ENCODE results near the gene MYLK. TPM values are rescaled to one million over a fixed set of nuclear protein-coding genes. Genes with fewer than 3 reads are reported as not detected.
"Not testable (repeated sequence)": the region's sequence is repeated elsewhere in the genome, so short reads cannot be mapped to it uniquely, and the experiment has no call there.

Gene MYLK
- total RNA-seq, 1 experiment from 2014 or later: not detected

- in situ Hi-C loops (cut with HindIII; ENCODE audit: low sequenced_read_pairs): no loop called here
- no peak for DNase-seq (ENCODE audit: low spot score)
Measured at GRCh38 chr3:123627673-123628670, 256.2 kb downstream of the MYLK start.

GRCh38 chr3:123626881-123627280, 257.3 kb downstream of the MYLK start:
- DNase-seq (ENCODE audit: low spot score): no peak
- in situ Hi-C loops (cut with HindIII; ENCODE audit: low sequenced_read_pairs): no loop called here

- in situ Hi-C loops (cut with HindIII; ENCODE audit: low sequenced_read_pairs): no loop called here
- DNase-seq (ENCODE audit: low spot score): no peak
Measured at GRCh38 chr3:123624302-123624701, 259.8 kb downstream of the MYLK start.

GRCh38 chr3:123623346-123623880, 260.7 kb downstream of the MYLK start:
- no peak for DNase-seq (ENCODE audit: low spot score)
- in situ Hi-C loops (cut with HindIII; ENCODE audit: low sequenced_read_pairs): no loop called here

- in situ Hi-C loops (cut with HindIII; ENCODE audit: low sequenced_read_pairs): no loop called here
- DNase-seq (ENCODE audit: low spot score): no peak
Measured at GRCh38 chr3:123622766-123623165, 261.4 kb downstream of the MYLK start.

- in situ Hi-C loops (cut with HindIII; ENCODE audit: low sequenced_read_pairs): no loop called here
- no peak for DNase-seq (ENCODE audit: low spot score)
Measured at GRCh38 chr3:123621850-123622189, 262.3 kb downstream of the MYLK start.

- no peak for DNase-seq (ENCODE audit: low spot score)
- in situ Hi-C loops (cut with HindIII; ENCODE audit: low sequenced_read_pairs): no loop called here
Measured at GRCh38 chr3:123621186-123621849, 262.8 kb downstream of the MYLK start.

- in situ Hi-C loops (cut with HindIII; ENCODE audit: low sequenced_read_pairs): no loop called here
- DNase-seq (ENCODE audit: low spot score): no peak
Measured at GRCh38 chr3:123620343-123620742, 263.8 kb downstream of the MYLK start.

GRCh38 chr3:123618768-123619484, 265.2 kb downstream of the MYLK start:
- in situ Hi-C loops (cut with HindIII; ENCODE audit: low sequenced_read_pairs): no loop called here
- peak; percentile 40 for DNase-seq (ENCODE audit: low spot score)

- DNase-seq (ENCODE audit: low spot score): no peak
- in situ Hi-C loops (cut with HindIII; ENCODE audit: low sequenced_read_pairs): no loop called here
Measured at GRCh38 chr3:123618076-123618708, 265.9 kb downstream of the MYLK start.

- in situ Hi-C loops (cut with HindIII; ENCODE audit: low sequenced_read_pairs): no loop called here
Measured at GRCh38 chr3:123616593-123616992, 267.5 kb downstream of the MYLK start.

GRCh38 chr3:123613543-123613942, 270.6 kb downstream of the MYLK start:
- in situ Hi-C loops (cut with HindIII; ENCODE audit: low sequenced_read_pairs): no loop called here
- DNase-seq (ENCODE audit: low spot score): no peak

More at GRCh38 chr3:123616593-123616992, 267.5 kb downstream of the MYLK start:
- DNase-seq (ENCODE audit: low spot score): no peak

GRCh38 chr3:123611674-123612073, 272.5 kb downstream of the MYLK start:
- DNase-seq (ENCODE audit: low spot score); in situ Hi-C loops (cut with HindIII; ENCODE audit: low sequenced_read_pairs): not testable (repeated sequence)

GRCh38 chr3:123611082-123611481, 273.1 kb downstream of the MYLK start:
- DNase-seq (ENCODE audit: low spot score): no peak
- in situ Hi-C loops (cut with HindIII; ENCODE audit: low sequenced_read_pairs): no loop called here

GRCh38 chr3:123610331-123610730, 273.8 kb downstream of the MYLK start:
- no peak for DNase-seq (ENCODE audit: low spot score)

GRCh38 chr3:123609063-123609462, 275.1 kb downstream of the MYLK start:
- in situ Hi-C loops (cut with HindIII; ENCODE audit: low sequenced_read_pairs): no loop called here
- DNase-seq (ENCODE audit: low spot score): no peak

More at GRCh38 chr3:123610331-123610730, 273.8 kb downstream of the MYLK start:
- in situ Hi-C loops (cut with HindIII; ENCODE audit: low sequenced_read_pairs): no loop called here

GRCh38 chr3:123608263-123608937, 275.7 kb downstream of the MYLK start:
- in situ Hi-C loops (cut with HindIII; ENCODE audit: low sequenced_read_pairs): no loop called here
- DNase-seq (ENCODE audit: low spot score): no peak

- in situ Hi-C loops (cut with HindIII; ENCODE audit: low sequenced_read_pairs): no loop called here
- DNase-seq (ENCODE audit: low spot score): no peak
Measured at GRCh38 chr3:123606527-123606926, 277.6 kb downstream of the MYLK start.

Measured in G401 (cell line).